ENCODE data around the gene TMEM94. TPM values are rescaled to one million over a fixed set of nuclear protein-coding genes. Genes with fewer than 3 reads are reported as not detected.

The TMEM94 gene
- total RNA-seq, 1 experiment from 2014 or later: 63.4 TPM

DNA sequence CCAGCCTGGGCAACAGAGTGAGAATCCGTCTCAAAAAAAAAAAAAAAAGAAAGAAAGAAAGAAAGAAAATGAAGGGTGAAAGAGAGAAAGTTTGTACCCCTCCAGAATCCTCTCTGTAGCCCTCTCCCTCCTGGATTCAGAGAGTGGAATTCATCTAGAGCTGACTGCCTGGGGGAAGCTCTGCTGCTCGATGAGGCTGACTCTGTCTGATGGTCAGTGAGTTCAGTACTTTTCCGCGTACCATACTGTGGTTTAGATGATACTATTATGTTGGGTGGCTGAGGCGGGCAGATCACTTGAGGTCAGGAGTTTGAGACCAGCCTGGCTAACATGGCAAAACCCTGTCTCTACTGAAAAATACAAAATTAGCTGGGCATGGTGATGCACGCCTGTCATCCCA, 14.8 kb downstream of the TMEM94 start:
- Mint-ChIP-seq H3K4me3 (ENCODE audit: low read depth, unreplicated experiment) (no peak overlapping the region), H3K36me3 (ENCODE audit: insufficient read depth, unreplicated experiment) (no peaks in the 10 kb centered on the region), H3K9me3 (ENCODE audit: low read depth, unreplicated experiment) (no peaks in the 10 kb centered on the region), H3K4me1 (ENCODE audit: low read depth, unreplicated experiment) (no peaks in the 10 kb centered on the region), H3K27me3 (ENCODE audit: unreplicated experiment) (no peaks in the 10 kb centered on the region), H3K27ac (ENCODE audit: unreplicated experiment) (no peak overlapping the region)
- DNase-seq: no peak
- TF ChIP-seq CTCF (IDR thresholded peaks at IDR 0.05; ENCODE audit: unreplicated experiment): no peak
- intact Hi-C loops (cut with micrococcal nuclease; ENCODE audit: unreplicated experiment): no loop called here
- BruUV-seq (replicated peaks): no TSS peak
- CTCF ChIA-PET: no interaction called here

GRCh38 chr17:75472119-75472518, 15.7 kb downstream of the TMEM94 start:
- no peak overlapping the region for H3K4me3 Mint-ChIP-seq (ENCODE audit: low read depth, unreplicated experiment)
- no peak overlapping the region for H3K27ac Mint-ChIP-seq (ENCODE audit: unreplicated experiment)
- H3K9me3 Mint-ChIP-seq (ENCODE audit: low read depth, unreplicated experiment): no peaks in the 10 kb centered on the region
- no peaks in the 10 kb centered on the region for H3K27me3 Mint-ChIP-seq (ENCODE audit: unreplicated experiment)
- H3K36me3 Mint-ChIP-seq (ENCODE audit: insufficient read depth, unreplicated experiment): no peaks in the 10 kb centered on the region
- no peaks in the 10 kb centered on the region for H3K4me1 Mint-ChIP-seq (ENCODE audit: low read depth, unreplicated experiment)
- intact Hi-C loops (cut with micrococcal nuclease; ENCODE audit: unreplicated experiment): no loop called here
- no TSS peak for BruUV-seq (replicated peaks)
- CTCF ChIA-PET: interaction anchor here (1.1 kb wide), 1 partner anchor 16 kb away, joined by 3 read pairs; the partner anchor contains the start of gene TMEM94
- no peak for DNase-seq
- no peak for TF ChIP-seq CTCF (IDR thresholded peaks at IDR 0.05; ENCODE audit: unreplicated experiment)

- no TSS peak for BruUV-seq (replicated peaks)
- no peaks in the 10 kb centered on the region for H3K36me3 Mint-ChIP-seq (ENCODE audit: insufficient read depth, unreplicated experiment)
- CTCF ChIA-PET: no interaction called here
- intact Hi-C loops (cut with micrococcal nuclease; ENCODE audit: unreplicated experiment): no loop called here
- no peak overlapping the region for H3K27ac Mint-ChIP-seq (ENCODE audit: unreplicated experiment)
- H3K27me3 Mint-ChIP-seq (ENCODE audit: unreplicated experiment): no peaks in the 10 kb centered on the region
- TF ChIP-seq CTCF (IDR thresholded peaks at IDR 0.05; ENCODE audit: unreplicated experiment): no peak
- no peaks in the 10 kb centered on the region for H3K4me1 Mint-ChIP-seq (ENCODE audit: low read depth, unreplicated experiment)
- no peak overlapping the region for H3K4me3 Mint-ChIP-seq (ENCODE audit: low read depth, unreplicated experiment)
- H3K9me3 Mint-ChIP-seq (ENCODE audit: low read depth, unreplicated experiment): no peaks in the 10 kb centered on the region
- no peak for DNase-seq
These were observed 16.8 kb downstream of the TMEM94 start for GRCh38 chr17:75473246-75473645.

GRCh38 chr17:75474736-75475135, 18.3 kb downstream of the TMEM94 start:
- no peak overlapping the region for H3K27ac Mint-ChIP-seq (ENCODE audit: unreplicated experiment)
- no peak overlapping the region for H3K4me3 Mint-ChIP-seq (ENCODE audit: low read depth, unreplicated experiment)
- TF ChIP-seq CTCF (IDR thresholded peaks at IDR 0.05; ENCODE audit: unreplicated experiment): no peak
- no peaks in the 10 kb centered on the region for H3K36me3 Mint-ChIP-seq (ENCODE audit: insufficient read depth, unreplicated experiment)
- H3K4me1 Mint-ChIP-seq (ENCODE audit: low read depth, unreplicated experiment): no peaks in the 10 kb centered on the region
- CTCF ChIA-PET: interaction anchor here (0.6 to 1.0 kb wide), 2 partner anchors 63 to 152 kb away, joined by 3 to 4 read pairs; no protein-coding TSS in a partner anchor
- BruUV-seq (replicated peaks): no TSS peak
- no peaks in the 10 kb centered on the region for H3K27me3 Mint-ChIP-seq (ENCODE audit: unreplicated experiment)
- H3K9me3 Mint-ChIP-seq (ENCODE audit: low read depth, unreplicated experiment): no peaks in the 10 kb centered on the region
- DNase-seq: no peak
- intact Hi-C loops (cut with micrococcal nuclease; ENCODE audit: unreplicated experiment): no loop called here
